Ascending aorta (tissue), 2 donors: ENCODE measurements around the gene AKAP13. TPM values are rescaled to one million over a fixed set of nuclear protein-coding genes. Genes with fewer than 3 reads are reported as not detected.

Source experiments
- DNase-seq, 2 donors: peaks; one replicate each; pipeline ENCODE4 v3.0.0-alpha.2; 2019; ENCODE audit warnings: low spot score in 2 of 2
- H3K27ac ChIP-seq, 2 donors: fragments of 200-600 bp; sonication (generic); one replicate each; pipeline ENCODE4 v1.5.1; 2016 to 2017; ENCODE audit warnings: mild to moderate bottlenecking in 1 of 2
- H3K27me3 ChIP-seq: fragments of 200-600 bp; sonication (generic); one replicate; pipeline ENCODE4 v1.5.1; 2017
- H3K36me3 ChIP-seq, 2 donors: fragments of 200-600 bp; sonication (generic); one replicate each; pipeline ENCODE4 v1.5.1; 2016
- H3K4me1 ChIP-seq, 2 donors: fragments of 200-600 bp; sonication (generic); one replicate each; pipeline ENCODE4 v1.5.1; 2016 to 2017; ENCODE audit warnings: mild to moderate bottlenecking in 1 of 2
- H3K4me3 ChIP-seq, 2 donors: fragments of 200-600 bp; sonication (generic); one replicate each; pipeline ENCODE4 v1.5.1; 2016 to 2017; ENCODE audit warnings: mild to moderate bottlenecking in 1 of 2
- H3K9me3 ChIP-seq, 2 donors: fragments of 200-600 bp; sonication (generic); one replicate each; pipeline ENCODE4 v1.5.1; 2016
- intact Hi-C: fragments of 100-400 bp; cut with DNase I; formaldehyde crosslinking; loops from one replicate; pipeline ENCODE4 v1.15.1; 2023
- total RNA-seq: library from RNA; depleted of rRNA; stranded (reverse); fragments of >200 nt; gene quantifications from one replicate; pipeline ENCODE4 v1.1.0, GENCODE V29; 2016
- TF ChIP-seq, protein P1 (sequence below), 3 experiments: fragments of 200-600 bp in 2 of 3; fragments of 450-650 bp in 1 of 3; sonication (generic) in 2 of 3; IDR thresholded peaks; one replicate each; pipeline ENCODE4 v1.5.1; 2016 to 2019; ENCODE audit warnings: antibody characterized with exemption in 3 of 3, mild to moderate bottlenecking in 1 of 3, moderate library complexity in 1 of 3

The AKAP13 gene
- total RNA-seq, 1 donor from 2014 or later: 74.3 TPM

DNA sequence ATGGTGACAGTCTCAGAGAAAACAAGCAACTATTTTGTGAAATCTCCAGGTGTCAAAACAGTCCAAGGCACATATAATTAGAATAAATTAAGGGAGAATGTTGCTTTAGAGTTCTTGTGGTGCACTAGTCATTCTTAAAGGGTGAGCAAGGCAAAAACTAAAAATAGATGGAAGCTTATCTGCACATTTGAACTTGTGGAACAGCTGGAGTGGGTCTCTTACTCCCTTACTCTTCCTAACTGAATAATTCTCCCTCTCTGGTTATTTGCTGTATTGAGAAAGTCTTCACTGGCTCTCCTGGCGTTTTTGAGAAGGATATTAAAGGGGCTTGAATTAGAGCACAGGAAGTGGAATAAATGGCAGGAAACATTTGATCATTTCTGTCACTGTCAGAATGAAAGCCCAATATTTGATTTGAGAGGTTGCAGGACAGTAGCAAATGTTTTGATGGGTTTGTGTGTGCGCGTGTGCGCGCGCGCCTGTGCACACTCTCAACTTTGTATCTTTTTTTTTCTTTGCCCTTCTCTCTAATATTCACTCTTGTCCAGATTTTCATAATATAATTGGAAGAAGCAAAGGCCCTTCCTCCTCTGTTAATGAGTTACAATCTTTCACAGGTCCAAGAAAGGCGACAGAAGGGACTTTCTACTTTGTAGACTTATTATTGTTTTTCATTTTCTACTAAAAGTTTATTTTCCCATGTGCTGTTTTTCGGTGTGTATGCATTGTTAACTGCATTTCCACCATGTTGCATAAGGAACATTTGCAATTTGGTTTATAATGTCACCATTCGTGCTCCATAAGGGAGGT lies 40.9 kb downstream of the AKAP13 start:
- peaks cover 0 to 12% of the 10 kb centered on the region in 2 donors for H3K4me1 ChIP-seq
- TF ChIP-seq, protein P1, sequence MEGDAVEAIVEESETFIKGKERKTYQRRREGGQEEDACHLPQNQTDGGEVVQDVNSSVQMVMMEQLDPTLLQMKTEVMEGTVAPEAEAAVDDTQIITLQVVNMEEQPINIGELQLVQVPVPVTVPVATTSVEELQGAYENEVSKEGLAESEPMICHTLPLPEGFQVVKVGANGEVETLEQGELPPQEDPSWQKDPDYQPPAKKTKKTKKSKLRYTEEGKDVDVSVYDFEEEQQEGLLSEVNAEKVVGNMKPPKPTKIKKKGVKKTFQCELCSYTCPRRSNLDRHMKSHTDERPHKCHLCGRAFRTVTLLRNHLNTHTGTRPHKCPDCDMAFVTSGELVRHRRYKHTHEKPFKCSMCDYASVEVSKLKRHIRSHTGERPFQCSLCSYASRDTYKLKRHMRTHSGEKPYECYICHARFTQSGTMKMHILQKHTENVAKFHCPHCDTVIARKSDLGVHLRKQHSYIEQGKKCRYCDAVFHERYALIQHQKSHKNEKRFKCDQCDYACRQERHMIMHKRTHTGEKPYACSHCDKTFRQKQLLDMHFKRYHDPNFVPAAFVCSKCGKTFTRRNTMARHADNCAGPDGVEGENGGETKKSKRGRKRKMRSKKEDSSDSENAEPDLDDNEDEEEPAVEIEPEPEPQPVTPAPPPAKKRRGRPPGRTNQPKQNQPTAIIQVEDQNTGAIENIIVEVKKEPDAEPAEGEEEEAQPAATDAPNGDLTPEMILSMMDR (IDR thresholded peaks at IDR 0.05): no peak
- no peak overlapping the region for H3K4me3 ChIP-seq
- DNase-seq: no peak
- no peaks in the 10 kb centered on the region for H3K36me3 ChIP-seq
- no peaks in the 10 kb centered on the region for H3K27me3 ChIP-seq
- no peak overlapping the region for H3K27ac ChIP-seq
- intact Hi-C loops: no loop called here
- no peaks in the 10 kb centered on the region for H3K9me3 ChIP-seq

DNA sequence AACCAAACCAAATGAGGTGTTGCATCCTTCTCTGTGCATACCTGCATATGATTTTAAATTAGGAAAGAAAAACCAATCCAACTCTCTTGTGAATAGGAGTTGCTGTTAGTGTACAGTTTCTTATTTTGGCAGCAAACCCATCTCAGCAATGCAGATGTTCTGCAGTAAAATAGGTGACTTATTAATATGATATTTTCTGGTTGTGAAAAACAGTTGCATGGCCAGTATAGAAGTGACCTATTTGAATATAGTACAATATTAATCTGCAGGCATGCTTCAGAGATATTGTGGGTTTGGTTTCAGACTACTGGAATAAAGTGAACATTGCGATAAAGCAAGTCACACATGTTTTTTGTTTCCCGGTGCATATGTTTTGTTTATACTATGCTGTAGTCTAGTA lies 42.2 kb downstream of the AKAP13 start:
- H3K9me3 ChIP-seq: no peaks in the 10 kb centered on the region
- TF ChIP-seq, protein P1 (IDR thresholded peaks at IDR 0.05): no peak
- no peaks in the 10 kb centered on the region for H3K27me3 ChIP-seq
- no peak overlapping the region for H3K4me3 ChIP-seq
- no peak overlapping the region for H3K27ac ChIP-seq
- H3K36me3 ChIP-seq: no peaks in the 10 kb centered on the region
- intact Hi-C loops: no loop called here
- DNase-seq: no peak
- H3K4me1 ChIP-seq: peaks cover 0 to 12% of the 10 kb centered on the region in 2 donors

DNA sequence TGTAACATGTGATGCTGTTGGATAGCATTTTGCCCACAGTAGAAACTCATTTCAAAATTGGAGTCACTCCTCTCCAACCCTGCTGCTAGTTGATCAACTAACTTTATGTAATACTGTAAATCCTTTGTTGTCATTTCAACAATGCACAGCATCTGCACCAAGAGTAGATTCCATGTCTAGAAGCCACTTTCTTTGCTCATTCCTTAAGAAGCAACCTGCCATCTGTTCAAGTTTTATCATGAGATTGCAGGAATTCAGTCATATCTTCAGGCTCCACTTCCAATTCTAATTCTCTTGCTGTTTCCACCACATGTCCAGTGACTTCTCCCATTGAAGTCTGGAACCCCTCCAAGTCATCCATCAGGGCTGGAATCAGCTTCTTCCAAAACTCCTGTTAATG lies 42.9 kb downstream of the AKAP13 start:
- H3K27me3 ChIP-seq: no peaks in the 10 kb centered on the region
- H3K4me1 ChIP-seq: peaks cover 0 to 15% of the 10 kb centered on the region in 2 donors
- TF ChIP-seq, protein P1 (IDR thresholded peaks at IDR 0.05): no peak
- no peak overlapping the region for H3K4me3 ChIP-seq
- intact Hi-C loops: no loop called here
- no peak for DNase-seq
- no peaks in the 10 kb centered on the region for H3K36me3 ChIP-seq
- H3K9me3 ChIP-seq: no peaks in the 10 kb centered on the region
- no peak overlapping the region for H3K27ac ChIP-seq

DNA sequence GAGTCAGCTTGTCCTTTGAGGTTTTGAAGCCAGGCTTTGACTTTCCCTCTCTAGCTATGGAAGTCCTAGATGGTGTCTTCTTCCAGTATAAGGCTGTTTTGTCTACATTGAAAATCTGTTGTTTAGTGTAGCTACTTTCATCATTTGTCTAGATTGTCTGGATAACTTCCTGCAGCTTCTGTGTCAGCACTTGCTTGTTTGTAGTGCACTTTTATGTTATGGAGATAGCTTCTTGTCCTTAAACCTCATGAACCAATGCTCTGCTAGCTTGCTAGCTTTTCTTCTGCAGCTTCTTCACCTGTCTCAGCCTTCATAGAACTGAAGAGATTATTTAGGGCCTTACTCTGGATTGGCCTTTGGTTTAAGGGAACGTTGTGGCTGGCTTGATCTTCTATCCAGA lies 43.8 kb downstream of the AKAP13 start:
- H3K4me1 ChIP-seq: peaks cover 0 to 15% of the 10 kb centered on the region in 2 donors
- DNase-seq: no peak
- TF ChIP-seq, protein P1 (IDR thresholded peaks at IDR 0.05): no peak

DNA sequence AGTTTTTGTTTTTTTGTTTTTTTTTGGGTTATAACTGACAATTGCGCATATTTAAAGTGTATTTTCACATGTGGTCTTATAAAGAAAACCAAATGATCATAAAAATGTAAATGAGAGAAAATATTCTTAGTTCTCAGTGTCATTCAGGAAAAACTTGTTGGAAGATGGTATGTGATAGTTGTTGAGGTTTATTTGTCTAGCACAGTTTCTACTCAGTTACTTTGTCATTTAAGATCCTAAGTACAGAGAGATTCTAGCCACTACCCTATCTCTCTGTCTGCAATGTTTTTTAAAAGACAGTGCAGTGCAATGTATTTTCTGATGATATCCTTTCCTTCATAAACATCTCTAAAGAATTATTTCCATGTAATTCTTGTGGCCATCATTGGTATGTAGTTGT lies 46.1 kb downstream of the AKAP13 start:
- H3K36me3 ChIP-seq: no peaks in the 10 kb centered on the region
- no peak overlapping the region for H3K4me3 ChIP-seq
- H3K9me3 ChIP-seq: no peaks in the 10 kb centered on the region
- DNase-seq: no peak
- TF ChIP-seq, protein P1 (IDR thresholded peaks at IDR 0.05): no peak
- peaks cover 0 to 10% of the 10 kb centered on the region in 2 donors for H3K4me1 ChIP-seq
- H3K27me3 ChIP-seq: no peaks in the 10 kb centered on the region
- H3K27ac ChIP-seq: no peak overlapping the region
- intact Hi-C loops: no loop called here

More for the DNA sequence above, 43.8 kb downstream of the AKAP13 start:
- Histone ChIP-seq H3K9me3 (no peaks in the 10 kb centered on the region), H3K27me3 (no peaks in the 10 kb centered on the region), H3K36me3 (no peaks in the 10 kb centered on the region), H3K27ac (no peak overlapping the region), H3K4me3 (no peak overlapping the region)
- intact Hi-C loops: no loop called here
